Fibroblast of villous mesenchyme (primary cell): ENCODE measurements around the gene HOXA2. TPM values are rescaled to one million over a fixed set of nuclear protein-coding genes. Genes with fewer than 3 reads are reported as not detected.

Experiments used
- DNase-seq: peaks from one replicate; pipeline ENCODE4 v3.0.0-alpha.2; 2010; ENCODE audit warnings: low read depth
- H3K4me3 ChIP-seq: 2 replicates; pipeline ENCODE4 v1.5.1; 2011; ENCODE audit warnings: low read depth, mild to moderate bottlenecking, low read length
- total RNA-seq: library from RNA; depleted of rRNA; stranded (reverse); fragments of >200 nt; gene quantifications from 2 replicates; pipeline ENCODE4 v1.2.3, GENCODE V29; 2012
- TF ChIP-seq, protein P1 (sequence below): IDR thresholded peaks from 2 replicates; pipeline ENCODE4 v1.5.1; 2012; ENCODE audit warnings: low read depth, mild to moderate bottlenecking, low read length; ENCODE audit not compliant: insufficient read depth

Gene HOXA2
- total RNA-seq, 1 donor, result 0.86 TPM

DNA sequence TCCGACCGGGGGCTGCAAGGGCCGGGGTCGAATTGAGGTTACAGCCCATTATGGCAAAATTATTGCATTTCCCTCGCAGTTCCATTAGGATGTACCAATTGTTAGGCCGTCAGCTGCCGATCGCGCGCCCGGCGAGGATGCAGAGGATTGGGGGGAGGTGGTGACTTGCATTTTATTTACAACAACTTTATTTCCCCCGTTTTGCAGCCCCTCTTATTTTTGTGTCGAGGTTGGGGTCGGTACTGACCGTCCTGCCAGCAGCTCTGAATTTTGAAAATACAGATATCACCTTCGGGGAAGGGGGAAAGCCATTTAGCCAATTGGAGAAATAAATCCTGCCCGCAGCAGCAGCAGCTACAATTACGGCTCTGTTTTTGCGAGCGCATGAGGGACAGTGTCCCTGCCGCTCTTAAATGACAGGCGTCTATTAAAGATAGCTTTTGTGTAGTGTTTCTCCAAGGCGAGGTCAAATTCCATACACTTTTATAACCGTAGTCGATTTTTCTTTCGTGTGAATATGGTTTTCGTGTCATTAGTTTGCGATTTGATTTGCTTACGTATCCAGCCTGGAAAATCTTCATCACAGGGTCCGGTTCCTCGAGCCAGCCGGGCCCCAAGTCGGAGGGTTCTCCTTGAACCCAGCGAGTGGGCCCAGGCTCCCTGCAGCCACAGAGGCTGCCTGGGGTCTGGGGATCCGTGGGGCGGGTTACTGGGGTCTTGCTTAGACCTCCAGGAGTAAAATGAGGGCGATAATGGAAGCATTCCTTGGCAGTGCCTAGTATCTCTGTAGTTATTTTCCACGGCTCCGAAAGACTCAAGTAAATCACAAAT, 41.7 kb upstream of the HOXA2 start:
- DNase-seq, result peak; percentile 40
- peak overlapping the region; percentile 29 for H3K4me3 ChIP-seq
- TF ChIP-seq, protein P1, sequence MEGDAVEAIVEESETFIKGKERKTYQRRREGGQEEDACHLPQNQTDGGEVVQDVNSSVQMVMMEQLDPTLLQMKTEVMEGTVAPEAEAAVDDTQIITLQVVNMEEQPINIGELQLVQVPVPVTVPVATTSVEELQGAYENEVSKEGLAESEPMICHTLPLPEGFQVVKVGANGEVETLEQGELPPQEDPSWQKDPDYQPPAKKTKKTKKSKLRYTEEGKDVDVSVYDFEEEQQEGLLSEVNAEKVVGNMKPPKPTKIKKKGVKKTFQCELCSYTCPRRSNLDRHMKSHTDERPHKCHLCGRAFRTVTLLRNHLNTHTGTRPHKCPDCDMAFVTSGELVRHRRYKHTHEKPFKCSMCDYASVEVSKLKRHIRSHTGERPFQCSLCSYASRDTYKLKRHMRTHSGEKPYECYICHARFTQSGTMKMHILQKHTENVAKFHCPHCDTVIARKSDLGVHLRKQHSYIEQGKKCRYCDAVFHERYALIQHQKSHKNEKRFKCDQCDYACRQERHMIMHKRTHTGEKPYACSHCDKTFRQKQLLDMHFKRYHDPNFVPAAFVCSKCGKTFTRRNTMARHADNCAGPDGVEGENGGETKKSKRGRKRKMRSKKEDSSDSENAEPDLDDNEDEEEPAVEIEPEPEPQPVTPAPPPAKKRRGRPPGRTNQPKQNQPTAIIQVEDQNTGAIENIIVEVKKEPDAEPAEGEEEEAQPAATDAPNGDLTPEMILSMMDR, result no peak

DNA sequence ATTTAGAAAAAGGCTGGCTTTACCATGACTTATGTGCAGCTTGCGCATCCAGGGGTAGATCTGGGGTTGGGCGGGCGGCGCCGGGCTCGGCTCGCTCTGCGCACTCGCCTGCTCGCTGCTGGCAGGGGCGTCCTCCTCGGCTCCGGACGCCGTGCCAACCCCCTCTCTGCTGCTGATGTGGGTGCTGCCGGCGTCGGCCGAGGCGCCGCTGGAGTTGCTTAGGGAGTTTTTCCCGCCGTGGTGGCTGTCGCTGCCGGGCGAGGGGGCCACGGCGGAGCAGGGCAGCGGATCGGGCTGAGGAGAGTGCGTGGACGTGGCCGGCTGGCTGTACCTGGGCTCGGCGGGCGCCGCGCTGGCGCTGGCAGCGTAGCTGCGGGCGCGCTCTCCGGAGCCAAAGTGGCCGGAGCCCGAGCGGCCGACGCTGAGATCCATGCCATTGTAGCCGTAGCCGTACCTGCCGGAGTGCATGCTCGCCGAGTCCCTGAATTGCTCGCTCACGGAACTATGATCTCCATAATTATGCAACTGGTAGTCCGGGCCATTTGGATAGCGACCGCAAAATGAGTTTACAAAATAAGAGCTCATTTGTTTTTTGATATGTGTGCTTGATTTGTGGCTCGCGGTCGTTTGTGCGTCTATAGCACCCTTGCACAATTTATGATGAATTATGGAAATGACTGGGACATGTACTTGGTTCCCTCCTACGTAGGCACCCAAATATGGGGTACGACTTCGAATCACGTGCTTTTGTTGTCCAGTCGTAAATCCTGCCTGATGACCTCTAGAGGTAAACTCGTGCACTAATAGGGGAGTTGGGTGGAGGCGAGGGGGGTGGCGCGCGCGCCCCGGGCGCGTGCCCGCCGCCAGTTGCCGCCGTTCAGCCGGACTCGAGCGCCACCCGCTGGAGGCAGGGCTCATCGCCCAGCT, 40.8 kb upstream of the HOXA2 start, which contains the start of gene HOXA5:
TSS of gene HOXA5 (minus strand) at position 659 of the 927 bp plus-strand sequence. CDS start at position 585, 74 bp downstream.
- H3K4me3 ChIP-seq, result peak within 1 kb of the TSS; percentile 60
- DNase-seq, result peak; percentile 96
- TF ChIP-seq, protein P1, result peak; percentile 63

DNA sequence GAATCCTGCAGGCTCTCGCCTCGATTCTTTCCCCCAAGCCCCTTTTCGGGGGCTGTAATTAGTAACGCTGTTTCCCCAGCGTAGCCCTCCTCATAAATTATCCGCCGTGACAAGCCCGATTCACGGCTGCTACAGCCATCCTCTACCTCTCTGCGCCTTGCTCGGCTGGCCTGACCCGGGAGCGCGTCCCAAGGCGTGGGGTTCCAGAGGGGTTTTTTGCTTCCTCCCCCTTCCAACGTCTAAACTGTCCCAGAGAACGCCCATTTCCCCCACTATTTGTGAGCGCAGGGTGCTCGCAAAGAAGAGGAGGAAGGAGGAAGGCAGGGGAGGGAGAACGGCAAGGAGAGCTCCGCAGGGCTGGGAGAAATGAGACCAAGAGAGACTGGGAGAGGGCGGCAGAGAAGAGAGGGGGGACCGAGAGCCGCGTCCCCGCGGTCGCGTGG, 40.1 kb upstream of the HOXA2 start:
- H3K4me3 ChIP-seq, result peak overlapping the region; percentile 60
- DNase-seq, result no peak
- TF ChIP-seq, protein P1, result no peak

DNA sequence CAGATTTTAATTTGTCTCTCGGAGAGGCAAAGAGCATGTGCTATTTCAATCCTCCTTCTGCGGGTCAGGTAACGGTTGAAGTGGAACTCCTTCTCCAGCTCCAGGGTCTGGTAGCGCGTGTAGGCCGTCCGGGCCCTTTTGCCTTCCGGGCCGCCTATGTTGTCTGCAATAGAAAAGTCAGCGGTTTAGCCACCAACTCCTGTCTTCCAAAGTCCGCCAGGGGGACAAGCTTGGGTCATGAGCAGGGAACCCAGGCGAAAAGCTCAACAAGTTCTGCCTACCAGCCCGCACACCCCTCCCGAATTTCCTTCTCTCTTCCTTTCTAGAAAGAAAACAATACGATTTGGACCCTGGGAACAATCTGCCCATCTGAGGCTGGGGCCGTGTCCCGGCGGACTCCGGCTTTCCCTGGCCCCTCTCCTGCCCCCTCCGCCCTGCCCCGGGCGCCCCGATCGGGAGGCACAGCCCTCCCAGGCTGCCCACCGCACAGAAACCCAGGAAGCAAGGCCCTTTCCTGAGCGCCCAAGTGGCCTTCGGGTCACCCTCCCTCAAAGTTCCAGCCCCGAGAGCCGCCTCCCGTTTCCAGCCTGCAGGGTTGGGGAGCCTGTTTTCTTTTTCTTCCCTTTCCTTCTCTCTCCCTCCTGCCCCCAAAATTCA, 39.6 kb upstream of the HOXA2 start:
- peak; percentile 43 for DNase-seq
- peak overlapping the region; percentile 60 for H3K4me3 ChIP-seq

DNA sequence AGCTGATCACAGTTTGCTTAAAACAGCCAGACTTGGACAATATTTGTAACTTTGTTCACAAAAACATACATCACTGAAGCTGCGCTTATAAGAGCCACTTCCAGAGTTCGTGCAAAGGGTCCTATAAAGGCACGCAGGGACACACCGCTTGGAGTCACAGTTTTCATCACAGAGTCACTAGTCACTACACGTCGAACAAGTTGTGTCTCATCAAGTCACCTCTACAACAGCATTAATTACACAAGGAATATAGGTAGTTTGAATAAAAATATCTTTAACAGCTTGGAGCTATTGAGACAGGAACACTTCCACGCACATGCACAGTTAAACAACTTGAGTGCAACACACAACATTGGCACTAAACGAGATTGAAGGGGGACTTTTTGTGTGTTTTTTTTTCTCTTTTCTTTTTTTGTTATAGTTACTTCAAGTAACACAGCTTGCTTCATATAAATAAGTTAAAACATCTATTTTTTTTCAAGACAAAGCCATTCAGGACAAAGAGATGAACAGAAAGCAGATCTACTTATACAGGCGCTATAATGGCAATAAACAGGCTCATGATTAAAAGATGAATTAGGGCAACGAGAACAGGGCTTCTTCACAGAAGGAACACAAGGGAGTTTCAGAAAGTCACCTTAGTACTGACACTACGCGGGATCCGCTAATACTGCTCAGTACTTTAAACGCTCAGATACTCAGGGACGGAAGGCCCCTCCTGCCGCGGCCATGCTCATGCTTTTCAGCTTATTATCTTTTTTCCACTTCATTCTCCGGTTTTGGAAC, 38.8 kb upstream of the HOXA2 start:
- peak overlapping the region; percentile 60 for H3K4me3 ChIP-seq

More for the DNA sequence above, 39.6 kb upstream of the HOXA2 start:
- TF ChIP-seq, protein P1, result no peak

More for the DNA sequence above, 38.8 kb upstream of the HOXA2 start:
- DNase-seq, result no peak
- TF ChIP-seq, protein P1, result no peak
